Activated naive CD4-positive, alpha-beta T cell treated with anti-CD3 and anti-CD28 coated beads for 36 hours (primary cell): Measurements from ENCODE around the gene ESRRB. TPM values are rescaled to one million over a fixed set of nuclear protein-coding genes. Genes with fewer than 3 reads are reported as not detected.
A peak's percentile ranks its signal among the peaks of the same experiment; 100 is the strongest.

Experiments used
- CTCF ChIA-PET: fragments of 350-600 bp; sonication (Branson Sonifier 250); formaldehyde crosslinking; loops from one replicate; lab custom pipeline; 2021; ENCODE audit warnings: antibody characterized with exemption; lab: Charles Lee
- DNase-seq: peaks from one replicate; pipeline ENCODE4 v3.0.0-alpha.2; 2020
- H3K27ac Mint-ChIP-seq: one replicate; pipeline ENCODE4 v1.8.0; 2021; ENCODE audit warnings: mild to moderate bottlenecking, mixed read lengths
- H3K27me3 Mint-ChIP-seq: one replicate; pipeline ENCODE4 v1.8.0; 2021; ENCODE audit warnings: low read depth, mixed read lengths
- H3K36me3 Mint-ChIP-seq: one replicate; pipeline ENCODE4 v1.8.0; 2021; ENCODE audit warnings: low read depth, mixed read lengths
- H3K4me1 Mint-ChIP-seq: one replicate; pipeline ENCODE4 v1.8.0; 2021; ENCODE audit warnings: low read depth, mixed read lengths
- H3K4me3 Mint-ChIP-seq: one replicate; pipeline ENCODE4 v1.8.0; 2021; ENCODE audit warnings: mild to moderate bottlenecking, moderate library complexity, mixed read lengths
- H3K9me3 Mint-ChIP-seq: one replicate; pipeline ENCODE4 v1.8.0; 2021; ENCODE audit warnings: mixed read lengths
- intact Hi-C: fragments of 100-400 bp; cut with micrococcal nuclease; formaldehyde crosslinking; loops from one replicate; pipeline ENCODE4 v1.15.1; 2023
- total RNA-seq, 2 experiments: library from RNA; stranded (reverse); gene quantifications; one replicate each; pipeline ENCODE4 v1.2.3, GENCODE V29; 2021

The ESRRB gene
- total RNA-seq, 2 experiments from 2014 or later = not detected

DNA sequence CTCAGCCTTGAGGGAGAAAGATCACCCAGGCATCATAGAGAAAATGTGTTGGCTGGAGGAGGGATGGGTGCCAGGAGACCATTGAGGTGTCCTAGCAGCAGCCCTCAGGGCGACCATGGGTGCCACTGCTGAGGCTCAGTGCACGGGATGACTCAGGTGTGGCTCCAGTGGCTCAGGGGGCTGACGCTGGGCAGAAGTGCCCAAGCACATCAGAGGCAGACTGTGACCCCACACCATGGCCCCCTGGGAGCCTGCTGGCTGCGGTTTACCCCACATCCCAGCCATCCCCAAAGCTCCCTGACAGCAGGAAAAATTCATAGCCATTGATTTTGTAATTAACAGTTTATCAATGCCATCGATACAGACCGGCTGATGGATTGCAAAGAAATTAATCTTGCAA lies 120.7 kb downstream of the ESRRB start:
- no peaks in the 10 kb centered on the region for H3K4me1 Mint-ChIP-seq
- intact Hi-C loops = no loop called here
- peaks cover 4% of the 10 kb centered on the region for H3K27me3 Mint-ChIP-seq
- no peaks in the 10 kb centered on the region for H3K36me3 Mint-ChIP-seq
- no peak for DNase-seq
- CTCF ChIA-PET = interaction anchor here (0.8 kb wide), 1 partner anchor 149 kb away, joined by 3 read pairs; no protein-coding TSS in a partner anchor
- H3K4me3 Mint-ChIP-seq = no peak overlapping the region
- H3K9me3 Mint-ChIP-seq = no peaks in the 10 kb centered on the region
- no peak overlapping the region for H3K27ac Mint-ChIP-seq

- CTCF ChIA-PET = no interaction called here
- Mint-ChIP-seq H3K9me3 (no peaks in the 10 kb centered on the region), H3K27ac (no peak overlapping the region), H3K4me3 (no peak overlapping the region), H3K36me3 (no peaks in the 10 kb centered on the region), H3K4me1 (no peaks in the 10 kb centered on the region), H3K27me3 (peaks cover 4% of the 10 kb centered on the region)
- peak; percentile 11 for DNase-seq
- intact Hi-C loops = no loop called here
Observed at GRCh38 chr14:76497550-76498462, 121.9 kb downstream of the ESRRB start.

DNA sequence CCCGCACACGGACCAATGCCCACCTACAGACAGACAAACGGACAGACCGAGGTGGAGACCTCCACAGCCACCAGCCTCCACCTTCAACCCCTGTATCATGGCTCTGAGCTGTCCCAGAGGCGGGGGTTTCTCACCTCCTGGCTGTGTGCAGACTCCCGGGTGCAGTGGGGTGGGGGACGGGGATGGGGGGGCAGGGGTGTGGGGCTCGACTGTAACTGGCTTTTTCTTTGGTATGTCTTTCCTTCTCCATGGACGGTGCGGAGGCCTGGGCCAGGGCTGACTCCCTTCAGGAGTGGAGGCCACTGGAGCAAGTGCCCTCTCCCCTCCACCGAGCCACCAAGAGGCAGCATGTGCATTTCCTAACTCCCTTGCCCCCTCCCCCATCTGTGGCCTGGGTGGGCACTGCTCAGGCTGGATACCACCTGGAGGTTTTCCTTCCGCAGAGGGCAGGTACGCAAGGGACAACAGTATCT lies 122.6 kb downstream of the ESRRB start:
- Mint-ChIP-seq H3K4me3 (no peak overlapping the region), H3K4me1 (no peaks in the 10 kb centered on the region), H3K27me3 (peaks cover 4% of the 10 kb centered on the region), H3K36me3 (no peaks in the 10 kb centered on the region), H3K27ac (no peak overlapping the region), H3K9me3 (no peaks in the 10 kb centered on the region)
- intact Hi-C loops = no loop called here
- CTCF ChIA-PET = no interaction called here
- DNase-seq = no peak

DNA sequence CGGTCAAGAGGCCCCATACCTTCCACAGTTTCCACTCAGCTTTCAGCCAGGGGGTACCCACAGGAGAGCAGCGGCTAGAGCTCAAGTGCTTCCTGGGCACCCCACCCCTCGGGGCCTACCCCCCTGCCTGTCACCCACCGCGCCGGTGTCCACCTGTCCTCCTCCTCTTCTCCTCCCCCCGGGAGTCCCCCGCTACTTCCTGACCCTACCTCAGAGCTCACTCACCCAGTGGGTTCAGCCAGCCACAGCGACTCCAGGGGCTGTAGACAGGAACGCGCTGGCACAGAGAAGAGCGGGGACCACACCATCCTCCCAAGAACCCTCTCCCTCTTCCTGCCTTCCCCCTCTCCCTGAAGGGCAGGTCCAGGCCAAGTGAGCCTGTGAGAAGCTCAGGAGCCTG lies 123.0 kb downstream of the ESRRB start:
- intact Hi-C loops = no loop called here
- H3K4me3 Mint-ChIP-seq = no peak overlapping the region
- DNase-seq = no peak

GRCh38 chr14:76499399-76499798 lies 123.5 kb downstream of the ESRRB start:
- DNase-seq = no peak
- no peaks in the 10 kb centered on the region for H3K9me3 Mint-ChIP-seq
- H3K27me3 Mint-ChIP-seq = peaks cover 10% of the 10 kb centered on the region
- intact Hi-C loops = no loop called here
- CTCF ChIA-PET = interaction anchor here (0.9 kb wide), 1 partner anchor 511 kb away, joined by 3 read pairs; no protein-coding TSS in a partner anchor
- H3K4me3 Mint-ChIP-seq = no peak overlapping the region
- H3K4me1 Mint-ChIP-seq = no peaks in the 10 kb centered on the region
- H3K27ac Mint-ChIP-seq = no peak overlapping the region
- no peaks in the 10 kb centered on the region for H3K36me3 Mint-ChIP-seq

More for the DNA sequence above, 123.0 kb downstream of the ESRRB start:
- no peak overlapping the region for H3K27ac Mint-ChIP-seq
- H3K4me1 Mint-ChIP-seq = no peaks in the 10 kb centered on the region
- peaks cover 9% of the 10 kb centered on the region for H3K27me3 Mint-ChIP-seq
- H3K36me3 Mint-ChIP-seq = no peaks in the 10 kb centered on the region
- CTCF ChIA-PET = interaction anchor here (0.9 kb wide), 1 partner anchor 511 kb away, joined by 3 read pairs; no protein-coding TSS in a partner anchor
- no peaks in the 10 kb centered on the region for H3K9me3 Mint-ChIP-seq

DNA sequence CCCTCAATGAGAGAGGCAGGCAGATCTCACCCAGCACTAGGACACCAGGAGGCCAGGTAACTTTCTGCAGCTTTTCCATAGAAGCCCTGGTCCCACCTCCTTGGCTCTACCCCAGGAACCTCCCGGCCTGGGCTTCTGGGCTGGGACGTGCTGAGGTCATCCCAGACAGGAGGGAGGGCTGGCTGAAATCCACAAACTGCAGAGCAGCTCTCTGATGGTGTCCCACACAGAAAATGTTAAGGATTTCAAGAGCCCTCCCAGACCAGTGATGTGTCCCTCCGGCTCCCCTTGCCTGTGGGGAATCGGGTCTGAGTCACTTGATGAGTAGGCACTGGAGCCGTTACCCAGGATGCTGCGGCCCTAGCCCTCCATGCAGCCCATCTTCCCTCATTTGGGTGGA lies 124.1 kb downstream of the ESRRB start:
- CTCF ChIA-PET = interaction anchor here (0.9 kb wide), 1 partner anchor 512 kb away, joined by 3 read pairs; no protein-coding TSS in a partner anchor
- no peaks in the 10 kb centered on the region for H3K9me3 Mint-ChIP-seq
- no peak overlapping the region for H3K4me3 Mint-ChIP-seq
- H3K36me3 Mint-ChIP-seq = no peaks in the 10 kb centered on the region
- no peak for DNase-seq
- intact Hi-C loops = no loop called here
- peaks cover 10% of the 10 kb centered on the region for H3K27me3 Mint-ChIP-seq
- H3K4me1 Mint-ChIP-seq = no peaks in the 10 kb centered on the region
- H3K27ac Mint-ChIP-seq = no peak overlapping the region

- H3K36me3 Mint-ChIP-seq = no peaks in the 10 kb centered on the region
- intact Hi-C loops = no loop called here
- DNase-seq = no peak
- H3K27me3 Mint-ChIP-seq = peaks cover 10% of the 10 kb centered on the region
- H3K4me3 Mint-ChIP-seq = no peak overlapping the region
- no peaks in the 10 kb centered on the region for H3K9me3 Mint-ChIP-seq
- no peaks in the 10 kb centered on the region for H3K4me1 Mint-ChIP-seq
- no peak overlapping the region for H3K27ac Mint-ChIP-seq
- CTCF ChIA-PET = interaction anchor here (1.1 kb wide), 1 partner anchor 44 kb away, joined by 4 read pairs; no protein-coding TSS in a partner anchor
Observed at GRCh38 chr14:76500480-76500879, 124.5 kb downstream of the ESRRB start.

DNA sequence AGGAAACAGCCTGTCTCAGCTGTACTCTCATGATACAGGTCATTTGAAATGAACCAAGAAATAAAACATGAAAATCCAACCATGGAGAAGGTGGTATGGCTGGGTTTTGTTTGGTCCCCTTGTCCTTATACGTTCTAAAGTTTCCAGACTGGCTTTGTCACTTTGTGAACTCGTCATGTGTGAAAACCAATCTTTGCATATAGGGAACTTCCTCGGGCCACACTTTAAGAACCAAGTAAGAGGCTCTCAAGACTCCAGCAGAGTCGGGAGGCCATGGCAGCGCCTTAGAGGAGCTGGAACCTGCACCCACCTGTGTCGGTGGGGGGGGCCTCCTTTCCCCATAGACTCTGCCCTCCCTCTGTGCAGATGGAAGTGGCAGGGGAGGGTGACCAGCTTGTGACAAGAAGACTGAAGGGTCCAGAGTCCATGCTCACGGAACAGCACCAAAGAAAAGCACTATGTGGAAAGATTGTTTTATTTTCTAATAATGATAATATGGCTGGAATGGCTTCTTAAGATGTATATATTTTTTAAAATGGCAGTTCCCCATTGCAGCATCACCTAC lies 125.3 kb downstream of the ESRRB start:
- no peak for DNase-seq
- Mint-ChIP-seq H3K4me1 (no peaks in the 10 kb centered on the region), H3K27me3 (peaks cover 12% of the 10 kb centered on the region), H3K27ac (no peak overlapping the region), H3K36me3 (no peaks in the 10 kb centered on the region), H3K9me3 (no peaks in the 10 kb centered on the region), H3K4me3 (no peak overlapping the region)
- CTCF ChIA-PET = interaction anchor here (1.1 kb wide), 1 partner anchor 45 kb away, joined by 4 read pairs; no protein-coding TSS in a partner anchor
- intact Hi-C loops = no loop called here

DNA sequence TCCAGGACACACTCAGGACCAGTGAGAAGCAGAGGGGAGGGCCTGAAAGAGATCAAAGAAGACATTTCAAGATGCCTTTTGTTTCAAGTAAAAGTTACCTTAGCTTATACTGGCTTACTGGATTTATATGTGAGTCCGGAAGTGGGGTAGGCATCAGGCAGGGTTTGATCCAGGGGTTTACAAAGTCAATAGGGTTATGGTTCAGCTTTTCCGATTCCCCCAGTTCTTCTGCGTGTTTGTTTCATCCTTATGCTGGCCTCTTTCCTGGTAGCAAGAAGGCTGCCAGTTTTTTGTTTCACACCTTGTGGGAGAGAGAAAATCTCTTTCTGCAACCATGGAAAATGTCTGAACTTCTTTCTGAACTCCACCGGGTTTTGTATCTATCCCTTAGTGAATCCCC lies 126.3 kb downstream of the ESRRB start:
- Mint-ChIP-seq H3K36me3 (no peaks in the 10 kb centered on the region), H3K4me3 (no peak overlapping the region), H3K27me3 (peaks cover 15% of the 10 kb centered on the region), H3K9me3 (no peaks in the 10 kb centered on the region), H3K27ac (no peak overlapping the region), H3K4me1 (no peaks in the 10 kb centered on the region)
- DNase-seq = no peak
- intact Hi-C loops = no loop called here
- CTCF ChIA-PET = no interaction called here

- CTCF ChIA-PET = no interaction called here
- DNase-seq = no peak
- no peaks in the 10 kb centered on the region for H3K36me3 Mint-ChIP-seq
- H3K9me3 Mint-ChIP-seq = no peaks in the 10 kb centered on the region
- H3K27ac Mint-ChIP-seq = no peak overlapping the region
- intact Hi-C loops = no loop called here
- H3K4me1 Mint-ChIP-seq = no peaks in the 10 kb centered on the region
- no peak overlapping the region for H3K4me3 Mint-ChIP-seq
- H3K27me3 Mint-ChIP-seq = peaks cover 16% of the 10 kb centered on the region
Observed at GRCh38 chr14:76502638-76503037, 126.7 kb downstream of the ESRRB start.

DNA sequence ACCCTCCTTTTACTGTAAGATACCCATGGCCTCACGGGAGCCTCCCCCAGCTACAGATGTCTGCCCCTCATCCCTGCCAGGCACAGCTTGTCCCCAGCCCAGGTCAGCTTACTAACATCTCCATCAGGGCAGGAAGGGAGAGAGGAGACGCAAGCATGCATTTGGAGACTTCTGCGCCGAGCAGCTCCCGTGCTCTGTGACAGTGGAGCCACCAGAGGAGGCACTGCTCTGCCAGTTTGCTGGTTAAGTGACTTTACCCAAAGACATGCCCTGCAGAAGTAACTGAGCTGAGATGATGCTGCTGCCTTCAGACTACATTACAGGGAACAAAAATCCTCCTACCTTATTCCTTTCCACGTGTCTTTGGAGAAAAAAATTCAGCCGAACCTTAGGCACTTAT lies 133.4 kb downstream of the ESRRB start:
- no peaks in the 10 kb centered on the region for H3K4me1 Mint-ChIP-seq
- no peaks in the 10 kb centered on the region for H3K36me3 Mint-ChIP-seq
- H3K27me3 Mint-ChIP-seq = peaks cover 14% of the 10 kb centered on the region
- CTCF ChIA-PET = no interaction called here
- DNase-seq = no peak
- intact Hi-C loops = no loop called here
- H3K9me3 Mint-ChIP-seq = no peaks in the 10 kb centered on the region
- no peak overlapping the region for H3K27ac Mint-ChIP-seq
- no peak overlapping the region for H3K4me3 Mint-ChIP-seq

DNA sequence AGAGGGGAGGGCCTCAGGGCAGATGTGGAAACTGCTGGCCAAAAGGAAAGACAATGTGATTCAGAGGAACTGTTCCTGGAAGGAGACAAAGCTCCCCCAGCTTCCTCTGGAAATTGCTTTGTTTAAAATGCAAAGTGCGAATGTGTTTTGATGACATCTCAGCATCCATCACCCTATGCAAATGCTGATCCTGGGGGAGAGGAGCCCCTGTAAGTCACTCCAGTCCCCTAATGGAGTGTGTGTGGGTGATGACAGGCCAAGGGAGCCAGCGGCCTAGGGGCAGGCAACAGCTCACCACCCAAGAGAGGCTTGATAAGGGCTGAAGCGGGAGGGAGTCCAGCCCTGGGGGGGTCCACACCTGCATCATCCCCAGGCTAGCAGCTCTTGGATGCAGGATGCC lies 134.2 kb downstream of the ESRRB start:
- Mint-ChIP-seq H3K36me3 (no peaks in the 10 kb centered on the region), H3K4me1 (no peaks in the 10 kb centered on the region), H3K9me3 (no peaks in the 10 kb centered on the region), H3K4me3 (no peak overlapping the region), H3K27ac (no peak overlapping the region), H3K27me3 (peaks cover 17% of the 10 kb centered on the region)
- DNase-seq = no peak
- CTCF ChIA-PET = no interaction called here
- intact Hi-C loops = no loop called here
